GDM1 (cell line): ENCODE results near the gene CST1.
A peak's percentile ranks its signal among the peaks of the same experiment; 100 is the strongest.
"Not testable (repeated sequence)": the region's sequence is repeated elsewhere in the genome, so short reads cannot be mapped to it uniquely, and the experiment has no call there.

Experiments
- DNase-seq: peaks from one replicate; lab custom pipeline; 2025; lab: John Stamatoyannopoulos, UW

The CST1 gene, protein sequence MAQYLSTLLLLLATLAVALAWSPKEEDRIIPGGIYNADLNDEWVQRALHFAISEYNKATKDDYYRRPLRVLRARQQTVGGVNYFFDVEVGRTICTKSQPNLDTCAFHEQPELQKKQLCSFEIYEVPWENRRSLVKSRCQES

GRCh38 chr20:23750786-23751185 lies at the start of gene CST1:
Gene CST1, minus strand, starts transcription at chr20:23750935. Its CDS starts 69 bp downstream, at chr20:23750866.
- not testable (repeated sequence) for DNase-seq

- DNase-seq = peak; percentile 12
Measured at GRCh38 chr20:23799216-23799847, 48.6 kb upstream of the CST1 start.

GRCh38 chr20:23795526-23795925 lies 44.8 kb upstream of the CST1 start:
- no peak for DNase-seq

GRCh38 chr20:23794841-23795240 lies 44.1 kb upstream of the CST1 start:
- DNase-seq = no peak

DNA sequence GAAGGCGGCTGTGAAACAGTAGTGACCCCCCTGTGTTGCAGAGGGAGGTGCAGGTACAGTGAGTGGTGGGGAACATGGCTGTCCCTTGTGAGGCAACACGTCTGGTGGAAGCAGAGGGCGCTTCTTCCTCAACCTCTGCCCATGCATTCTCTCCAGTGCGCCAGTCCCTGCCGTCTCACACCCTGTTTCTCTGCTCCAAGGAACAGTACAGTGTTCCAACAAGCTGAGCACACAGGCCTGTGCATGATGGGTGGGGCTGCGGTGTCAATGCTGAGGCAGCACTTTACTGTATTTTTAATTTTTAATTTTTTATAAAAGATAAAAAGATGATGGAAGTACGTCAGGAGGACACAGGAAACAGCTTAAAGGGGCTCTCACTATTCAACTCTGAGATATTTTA lies 43.3 kb upstream of the CST1 start:
- DNase-seq = no peak

- no peak for DNase-seq
Measured at GRCh38 chr20:23783447-23783846, 32.7 kb upstream of the CST1 start.

DNA sequence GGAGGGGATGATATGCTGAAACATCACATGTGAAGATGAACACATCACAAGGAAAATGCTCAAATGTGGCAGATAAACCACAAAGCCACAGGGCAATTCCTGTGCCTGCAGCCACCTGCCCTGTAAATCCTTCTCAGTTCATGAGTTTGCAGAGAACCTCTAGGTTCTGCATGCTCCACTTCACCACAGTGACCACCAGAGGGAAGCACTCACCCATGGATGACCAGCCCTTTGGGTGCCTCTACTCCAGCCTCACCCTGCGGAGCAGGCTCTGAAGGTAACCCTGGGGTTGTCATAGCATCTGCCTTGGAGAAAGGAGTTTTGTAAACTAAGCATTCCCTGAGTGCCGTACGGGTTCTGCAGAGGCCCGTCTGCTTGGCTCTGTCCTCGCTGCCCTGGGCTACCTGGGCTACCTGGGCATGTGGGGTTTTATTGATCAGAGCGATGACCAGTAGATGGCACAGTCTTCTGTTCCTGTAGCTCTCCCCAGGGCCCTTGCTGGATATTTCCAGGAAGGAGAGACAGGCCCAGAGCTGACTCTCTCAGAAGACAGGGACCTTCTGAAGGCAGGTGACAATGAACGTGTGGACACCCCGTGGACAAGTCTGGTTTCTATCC lies 31.7 kb upstream of the CST1 start:
- peak; percentile 9 for DNase-seq

DNA sequence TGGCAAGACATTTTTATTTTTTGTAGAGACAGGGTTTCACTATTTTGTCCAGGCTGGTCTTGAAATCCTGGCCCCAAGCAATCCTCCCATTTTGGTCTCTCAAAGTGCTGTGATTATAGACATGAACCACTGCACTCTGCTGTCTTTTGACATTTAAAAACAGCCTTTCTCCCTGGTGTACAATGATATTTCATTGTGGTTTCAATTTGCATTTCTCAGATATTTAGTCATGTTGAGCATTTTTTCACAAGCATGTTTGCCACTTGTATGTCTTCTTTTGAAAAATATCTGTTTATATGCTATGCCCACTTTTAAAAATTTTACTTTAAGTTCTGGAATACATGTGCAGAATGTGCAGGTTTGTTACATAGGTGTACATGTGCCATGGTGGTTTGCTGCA lies 27.9 kb upstream of the CST1 start:
- DNase-seq = not testable (repeated sequence)

- DNase-seq = not testable (repeated sequence)
Measured at GRCh38 chr20:23777380-23777779, 26.6 kb upstream of the CST1 start.

- DNase-seq = no peak
Measured at GRCh38 chr20:23776067-23776771, 25.5 kb upstream of the CST1 start.

GRCh38 chr20:23774081-23774480 lies 23.3 kb upstream of the CST1 start:
- DNase-seq = no peak

GRCh38 chr20:23773579-23773978 lies 22.8 kb upstream of the CST1 start:
- no peak for DNase-seq

- DNase-seq = no peak
Measured at GRCh38 chr20:23773127-23773526, 22.4 kb upstream of the CST1 start.

- DNase-seq = no peak
Measured at GRCh38 chr20:23772074-23772473, 21.3 kb upstream of the CST1 start.

DNA sequence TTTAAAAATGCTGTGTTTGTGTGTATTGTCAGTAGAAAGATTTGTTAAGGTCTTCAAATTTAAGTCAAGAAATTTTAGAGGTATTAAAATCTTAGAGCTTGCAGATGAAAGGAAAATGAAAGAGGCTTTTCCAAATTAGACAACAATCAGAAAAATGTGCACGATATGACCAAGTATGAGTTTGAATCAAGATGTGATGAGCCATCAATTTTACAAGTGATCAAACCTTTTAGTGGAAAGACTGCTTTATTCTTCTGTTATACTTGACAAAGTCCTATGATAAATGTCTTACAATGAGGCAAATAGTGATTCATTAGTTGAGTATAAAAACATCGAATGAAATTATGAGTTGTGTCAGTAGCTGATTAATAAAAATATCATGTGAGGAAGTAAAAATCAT lies 19.6 kb upstream of the CST1 start:
- DNase-seq = no peak

DNA sequence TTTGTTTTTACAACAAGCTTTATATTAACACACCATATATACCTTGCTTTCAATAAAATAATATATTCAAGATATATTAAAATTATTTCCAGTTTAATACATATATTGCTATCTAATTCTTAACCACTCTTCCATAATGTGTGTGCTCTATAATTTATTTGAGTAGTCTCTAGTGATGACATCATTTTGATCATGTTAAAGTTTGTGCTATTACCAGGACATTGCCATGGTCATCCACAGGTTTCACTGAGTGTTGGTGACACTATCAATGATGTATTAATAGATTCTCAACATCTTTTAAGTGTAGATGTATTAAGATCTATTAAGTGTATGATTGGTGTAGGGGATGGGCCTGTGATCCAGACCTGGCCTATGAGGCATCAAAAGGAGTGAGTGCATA lies 17.8 kb upstream of the CST1 start:
- DNase-seq = not testable (repeated sequence)

GRCh38 chr20:23766531-23766930 lies 15.8 kb upstream of the CST1 start:
- DNase-seq = no peak

GRCh38 chr20:23765578-23765977 lies 14.8 kb upstream of the CST1 start:
- no peak for DNase-seq

DNA sequence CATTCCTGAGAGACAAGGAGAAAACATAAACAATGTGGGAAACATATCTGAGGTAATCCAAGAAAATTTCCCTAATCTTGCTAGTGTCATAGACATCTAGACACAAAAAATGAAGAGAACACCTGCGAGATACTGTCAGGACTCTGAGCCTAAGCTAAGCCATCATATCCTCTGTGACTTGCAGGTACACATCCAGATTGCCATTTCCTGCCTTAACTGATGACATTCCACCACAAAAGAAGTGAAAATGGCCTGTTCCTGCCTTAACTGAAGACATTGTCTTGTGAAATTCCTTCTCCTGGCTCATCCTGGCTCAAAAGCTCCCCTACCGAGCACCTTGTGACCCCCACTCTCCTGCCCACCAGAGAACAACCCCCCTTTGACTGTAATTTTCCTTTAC lies 13.9 kb upstream of the CST1 start:
- DNase-seq = not testable (repeated sequence)

DNA sequence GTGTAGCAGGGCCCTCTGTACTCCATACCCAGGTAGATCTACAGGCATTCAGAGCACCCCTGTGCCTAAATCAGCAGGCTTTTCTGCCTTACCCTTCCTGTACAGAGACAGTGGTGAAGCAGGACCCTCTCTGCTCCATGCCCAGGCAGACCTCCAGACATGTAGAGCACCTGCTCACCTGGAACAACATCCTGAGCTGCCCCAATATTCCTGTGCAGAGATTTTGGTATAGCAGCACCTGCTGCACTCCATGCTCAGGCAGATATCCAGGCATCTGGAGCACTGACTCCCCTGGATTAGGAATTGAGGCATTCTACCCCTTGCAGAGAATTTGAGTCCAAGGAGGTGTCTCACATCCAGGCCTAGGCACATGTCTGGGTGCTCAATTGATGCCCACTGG lies 12.6 kb upstream of the CST1 start:
- no peak for DNase-seq

GRCh38 chr20:23759306-23759940 lies 8.7 kb upstream of the CST1 start:
- DNase-seq = no peak

- DNase-seq = not testable (repeated sequence)
Measured at GRCh38 chr20:23756792-23757191, 6.1 kb upstream of the CST1 start.
